C4-2B (cell line): ENCODE data around the gene MSI2.

ENCODE experiments used
- CTCF ChIP-seq: fragments of 450-650 bp; conservative IDR thresholded peaks from 2 replicates; pipeline ENCODE4 v1.5.1; 2017; ENCODE audit warnings: mild to moderate bottlenecking
- ZFX ChIP-seq: fragments of 450-650 bp; IDR thresholded peaks from 2 replicates; pipeline ENCODE4 v1.6.1; 2017

- TF ChIP-seq CTCF (no peak), ZFX (no peak)
Measured at GRCh38 chr17:57599271-57600045, 343.1 kb downstream of the MSI2 start.
